Effector memory CD8-positive, alpha-beta T cell (primary cell): Measurements from ENCODE around the gene MACROD2.
A peak's percentile ranks its signal among the peaks of the same experiment; 100 is the strongest.

Experiments used
- ATAC-seq: fragments of 150-1000 bp; cut with Tn5 transposase; replicated peaks from 2 replicates; pipeline ENCODE4 v1.10.0; 2021; ENCODE audit warnings: mild to moderate bottlenecking, moderate library complexity
- DNase-seq, 3 experiments: peaks; one replicate each; pipeline ENCODE4 v3.0.0; 2021
- H3K27ac Mint-ChIP-seq, 2 donors: one replicate each; pipeline ENCODE4 v1.8.0; 2022; ENCODE audit warnings: mild to moderate bottlenecking in 2 of 2, mixed read lengths in 2 of 2, moderate library complexity in 2 of 2
- H3K27me3 Mint-ChIP-seq, 2 donors: one replicate each; pipeline ENCODE4 v1.8.0; 2022; ENCODE audit warnings: mixed read lengths in 2 of 2
- H3K36me3 Mint-ChIP-seq: one replicate; pipeline ENCODE4 v1.8.0; 2022; ENCODE audit warnings: mild to moderate bottlenecking, moderate library complexity, mixed read lengths; ENCODE audit not compliant: insufficient read depth
- H3K4me1 Mint-ChIP-seq, 2 donors: one replicate each; pipeline ENCODE4 v1.8.0; 2022; ENCODE audit warnings: low read depth in 2 of 2, mixed read lengths in 2 of 2
- H3K4me3 Mint-ChIP-seq, 2 donors: one replicate each; pipeline ENCODE4 v1.8.0; 2022; ENCODE audit warnings: mild to moderate bottlenecking in 2 of 2, mixed read lengths in 2 of 2, moderate library complexity in 2 of 2
- H3K9me3 Mint-ChIP-seq, 2 donors: one replicate each; pipeline ENCODE4 v1.8.0; 2022; ENCODE audit warnings: mixed read lengths in 2 of 2

MACROD2 gene

GRCh38 chr20:14947536-14947935 is 952.2 kb downstream of the MACROD2 start:
- no peaks in the 10 kb centered on the region for H3K4me1 Mint-ChIP-seq
- H3K36me3 Mint-ChIP-seq, result no peaks in the 10 kb centered on the region
- H3K27ac Mint-ChIP-seq, result no peak overlapping the region
- no peak for DNase-seq
- no peak overlapping the region for H3K4me3 Mint-ChIP-seq
- H3K9me3 Mint-ChIP-seq, result peaks cover 5 to 19% of the 10 kb centered on the region in 2 donors
- no peak for ATAC-seq
- H3K27me3 Mint-ChIP-seq, result no peaks in the 10 kb centered on the region

GRCh38 chr20:14947946-14948345 is 952.6 kb downstream of the MACROD2 start:
- DNase-seq (no peak), ATAC-seq (no peak)
- peaks cover 4 to 19% of the 10 kb centered on the region in 2 donors for H3K9me3 Mint-ChIP-seq
- H3K4me1 Mint-ChIP-seq, result no peaks in the 10 kb centered on the region
- H3K27ac Mint-ChIP-seq, result no peak overlapping the region
- no peak overlapping the region for H3K4me3 Mint-ChIP-seq
- H3K27me3 Mint-ChIP-seq, result no peaks in the 10 kb centered on the region
- no peaks in the 10 kb centered on the region for H3K36me3 Mint-ChIP-seq

DNA sequence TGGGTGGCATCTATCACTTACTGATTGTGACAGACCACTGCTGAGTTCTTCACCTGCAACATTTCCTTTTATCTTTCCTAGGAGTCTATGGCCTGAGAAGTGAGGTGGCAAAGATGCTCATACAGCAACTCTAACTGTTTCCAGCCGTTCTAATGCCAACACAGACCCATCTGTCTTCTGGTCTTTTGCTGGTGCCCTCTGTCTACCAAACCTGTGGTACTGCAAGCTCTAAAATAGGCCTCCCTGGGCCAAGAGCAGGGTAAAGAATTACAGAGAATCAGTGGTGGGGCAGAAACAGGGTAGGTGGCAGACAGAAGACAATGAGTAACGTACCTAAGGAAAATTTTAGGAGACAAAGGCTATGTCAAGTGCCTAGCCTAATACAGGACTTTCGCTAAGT is 953.1 kb downstream of the MACROD2 start:
- ATAC-seq (no peak), DNase-seq (no peak)
- Mint-ChIP-seq H3K27me3 (no peaks in the 10 kb centered on the region), H3K9me3 (peaks cover 4 to 19% of the 10 kb centered on the region in 2 donors), H3K27ac (no peak overlapping the region), H3K4me3 (no peak overlapping the region), H3K4me1 (no peaks in the 10 kb centered on the region), H3K36me3 (no peaks in the 10 kb centered on the region)

GRCh38 chr20:14950633-14951032 is 955.3 kb downstream of the MACROD2 start:
- H3K4me3 Mint-ChIP-seq, result no peak overlapping the region
- DNase-seq (no peak), ATAC-seq (no peak)
- H3K9me3 Mint-ChIP-seq, result peaks cover 6 to 12% of the 10 kb centered on the region in 2 donors
- H3K36me3 Mint-ChIP-seq, result no peaks in the 10 kb centered on the region
- H3K27me3 Mint-ChIP-seq, result no peaks in the 10 kb centered on the region
- no peak overlapping the region for H3K27ac Mint-ChIP-seq
- no peaks in the 10 kb centered on the region for H3K4me1 Mint-ChIP-seq

GRCh38 chr20:14951105-14951504 is 955.8 kb downstream of the MACROD2 start:
- Mint-ChIP-seq H3K36me3 (no peaks in the 10 kb centered on the region), H3K27ac (no peak overlapping the region), H3K27me3 (no peaks in the 10 kb centered on the region), H3K9me3 (peaks cover 6 to 12% of the 10 kb centered on the region in 2 donors), H3K4me1 (no peaks in the 10 kb centered on the region), H3K4me3 (no peak overlapping the region)
- no peak for ATAC-seq
- no peak for DNase-seq

GRCh38 chr20:14951707-14952418 is 956.5 kb downstream of the MACROD2 start:
- no peaks in the 10 kb centered on the region for H3K36me3 Mint-ChIP-seq
- no peak overlapping the region for H3K4me3 Mint-ChIP-seq
- no peaks in the 10 kb centered on the region for H3K27me3 Mint-ChIP-seq
- no peak for DNase-seq
- no peaks in the 10 kb centered on the region for H3K4me1 Mint-ChIP-seq
- no peak for ATAC-seq
- peaks cover 6 to 12% of the 10 kb centered on the region in 2 donors for H3K9me3 Mint-ChIP-seq
- no peak overlapping the region for H3K27ac Mint-ChIP-seq

- DNase-seq, result no peak
- Mint-ChIP-seq H3K9me3 (peaks cover 9 to 18% of the 10 kb centered on the region in 2 donors), H3K4me1 (no peaks in the 10 kb centered on the region)
Measured at GRCh38 chr20:14953736-14954135, 958.4 kb downstream of the MACROD2 start.

DNA sequence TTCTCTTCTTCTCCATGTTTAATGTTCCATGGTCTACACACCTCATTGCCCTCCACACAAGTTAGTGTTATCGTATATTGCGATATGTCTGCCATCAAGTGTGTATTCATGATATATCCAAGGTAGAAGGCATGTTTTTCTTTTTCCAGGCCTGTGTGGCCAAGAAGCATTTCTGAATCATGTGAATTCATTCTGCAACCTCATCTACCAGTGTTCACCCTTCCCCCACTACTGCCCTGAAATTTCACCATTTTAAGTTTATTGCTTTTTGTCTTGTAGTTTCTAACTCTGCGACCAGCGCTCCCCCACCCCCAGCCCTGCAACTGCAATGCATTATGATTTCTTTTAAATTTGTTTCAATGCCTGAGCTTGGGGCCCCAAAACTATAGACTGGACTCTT is 960.1 kb downstream of the MACROD2 start:
- no peak for ATAC-seq
- Mint-ChIP-seq H3K27me3 (no peaks in the 10 kb centered on the region), H3K27ac (no peak overlapping the region), H3K4me1 (no peaks in the 10 kb centered on the region), H3K36me3 (no peaks in the 10 kb centered on the region), H3K9me3 (peaks cover 12 to 24% of the 10 kb centered on the region in 2 donors), H3K4me3 (no peak overlapping the region)
- no peak for DNase-seq

More at GRCh38 chr20:14953736-14954135, 958.4 kb downstream of the MACROD2 start:
- H3K27ac Mint-ChIP-seq, result peak overlapping the region in 1 of 2 donors; percentile 38
- no peak overlapping the region for H3K4me3 Mint-ChIP-seq
- no peak for ATAC-seq
- H3K36me3 Mint-ChIP-seq, result no peaks in the 10 kb centered on the region
- H3K27me3 Mint-ChIP-seq, result no peaks in the 10 kb centered on the region

DNA sequence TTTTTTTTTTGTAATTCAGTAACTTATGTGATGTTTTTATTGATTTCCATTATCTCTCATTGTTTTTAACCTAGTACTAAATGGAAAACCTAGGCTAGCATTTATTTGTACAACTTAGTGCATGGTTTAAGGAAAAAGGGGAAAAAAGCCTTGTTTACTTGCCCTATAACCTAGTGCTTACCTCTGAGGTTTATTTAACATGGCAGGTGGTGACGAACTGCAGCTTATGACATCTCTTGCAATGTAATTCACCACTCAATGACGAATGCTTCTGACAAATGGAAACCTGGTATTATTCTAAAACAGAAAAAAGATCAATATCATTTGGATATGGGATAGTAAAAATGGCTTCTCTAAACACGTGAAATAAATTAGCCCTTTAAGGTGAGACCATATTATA is 960.7 kb downstream of the MACROD2 start:
- Mint-ChIP-seq H3K27me3 (no peaks in the 10 kb centered on the region), H3K27ac (no peak overlapping the region), H3K4me3 (no peak overlapping the region), H3K4me1 (no peaks in the 10 kb centered on the region), H3K9me3 (peaks cover 10 to 17% of the 10 kb centered on the region in 2 donors), H3K36me3 (no peaks in the 10 kb centered on the region)
- ATAC-seq (no peak), DNase-seq (no peak)

DNA sequence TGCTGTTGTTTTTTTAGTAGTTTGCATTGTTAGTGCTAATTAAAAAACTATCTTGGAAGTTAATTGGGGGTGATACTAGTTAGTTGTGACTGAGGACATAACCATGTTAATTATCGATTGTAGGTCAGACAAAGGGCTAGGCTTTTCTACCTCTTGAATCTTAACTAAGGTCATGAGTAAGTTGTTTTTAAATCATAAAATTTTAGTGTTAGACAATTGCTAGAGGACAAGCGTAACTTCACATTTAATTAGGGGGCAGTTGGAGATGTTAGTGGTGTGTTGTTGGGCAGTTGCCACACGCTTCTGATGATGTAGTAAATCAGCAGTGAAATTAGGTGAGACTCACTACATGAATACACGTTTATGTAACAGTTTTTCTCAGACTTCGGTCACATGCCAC is 961.2 kb downstream of the MACROD2 start:
- H3K27me3 Mint-ChIP-seq, result no peaks in the 10 kb centered on the region
- H3K4me1 Mint-ChIP-seq, result no peaks in the 10 kb centered on the region
- H3K9me3 Mint-ChIP-seq, result peaks cover 10 to 14% of the 10 kb centered on the region in 2 donors
- no peaks in the 10 kb centered on the region for H3K36me3 Mint-ChIP-seq
- H3K27ac Mint-ChIP-seq, result no peak overlapping the region
- ATAC-seq (no peak), DNase-seq (no peak)
- H3K4me3 Mint-ChIP-seq, result no peak overlapping the region

DNA sequence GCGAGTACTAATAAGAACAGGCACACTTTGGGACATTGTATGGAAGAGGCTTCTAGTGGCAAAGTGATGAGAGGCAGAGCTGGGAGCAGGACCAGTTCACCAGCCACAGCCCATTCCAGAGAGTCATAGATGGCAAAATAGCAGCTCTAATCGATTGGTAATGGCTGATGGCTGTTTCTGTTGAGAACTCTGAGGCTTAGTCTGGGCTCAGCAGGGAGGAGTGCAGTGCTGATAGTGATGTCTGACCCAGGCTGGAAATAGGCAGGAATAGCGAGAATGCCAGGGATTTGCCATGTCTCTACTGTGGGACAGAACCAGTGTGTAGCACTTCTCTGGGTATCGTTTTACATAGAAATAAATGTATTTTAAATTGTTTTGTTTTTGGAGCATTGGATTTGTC is 962.1 kb downstream of the MACROD2 start:
- Mint-ChIP-seq H3K4me3 (no peak overlapping the region), H3K9me3 (peaks cover 13 to 14% of the 10 kb centered on the region in 2 donors), H3K27me3 (no peaks in the 10 kb centered on the region), H3K27ac (no peak overlapping the region), H3K4me1 (no peaks in the 10 kb centered on the region), H3K36me3 (no peaks in the 10 kb centered on the region)
- no peak for ATAC-seq
- DNase-seq, result no peak

- peaks cover 13 to 14% of the 10 kb centered on the region in 2 donors for H3K9me3 Mint-ChIP-seq
- no peaks in the 10 kb centered on the region for H3K27me3 Mint-ChIP-seq
- H3K36me3 Mint-ChIP-seq, result no peaks in the 10 kb centered on the region
- H3K27ac Mint-ChIP-seq, result no peak overlapping the region
- DNase-seq (no peak), ATAC-seq (no peak)
- H3K4me1 Mint-ChIP-seq, result no peaks in the 10 kb centered on the region
- no peak overlapping the region for H3K4me3 Mint-ChIP-seq
Measured at GRCh38 chr20:14958626-14959025, 963.3 kb downstream of the MACROD2 start.

DNA sequence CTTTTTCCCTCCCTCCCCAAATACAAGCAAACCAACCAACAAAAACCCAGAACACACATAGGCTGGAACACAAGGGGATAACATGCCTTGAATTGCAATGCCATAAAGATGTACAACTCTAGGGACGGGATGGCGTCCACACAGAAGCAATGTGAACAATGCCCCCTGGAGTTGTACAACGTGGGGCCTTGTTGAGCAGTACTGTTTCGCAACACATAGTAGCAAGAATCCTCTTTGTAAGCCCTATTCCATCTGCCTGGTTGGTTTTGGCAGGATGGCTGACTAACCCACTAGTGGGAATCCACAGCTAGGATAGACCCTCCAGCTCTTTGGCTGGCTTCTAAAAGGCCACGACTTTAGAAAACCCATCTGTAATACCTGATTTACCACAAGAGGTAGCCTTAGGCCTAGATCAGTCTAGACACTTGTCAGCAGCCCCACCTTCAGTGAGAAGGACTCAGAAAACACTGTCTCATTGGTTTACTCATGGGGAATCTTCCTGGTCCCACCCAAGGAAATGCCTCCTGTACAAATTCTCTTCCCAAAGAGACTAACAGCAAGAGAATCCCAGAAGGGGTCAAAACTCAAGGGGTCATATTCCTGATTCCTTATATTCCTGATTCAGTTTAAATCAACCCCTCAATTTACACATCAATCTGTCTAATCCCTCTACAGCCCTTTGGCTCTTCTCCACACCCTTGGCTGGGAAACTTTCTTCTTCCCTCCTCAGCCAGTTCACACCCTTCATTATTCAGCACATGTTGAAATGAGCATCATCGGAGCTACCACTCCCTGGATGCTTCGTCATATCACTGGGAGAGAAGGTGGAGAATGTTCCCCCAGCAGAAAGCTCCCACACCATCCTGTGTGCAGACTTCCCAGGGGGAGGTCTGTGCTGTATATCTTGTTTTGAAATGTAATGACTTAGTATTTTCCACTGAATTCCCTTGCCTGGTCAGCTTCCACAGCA is 964.5 kb downstream of the MACROD2 start:
- Mint-ChIP-seq H3K27me3 (no peaks in the 10 kb centered on the region), H3K4me1 (no peaks in the 10 kb centered on the region), H3K36me3 (no peaks in the 10 kb centered on the region), H3K4me3 (no peak overlapping the region), H3K9me3 (peaks cover 13 to 14% of the 10 kb centered on the region in 2 donors), H3K27ac (no peak overlapping the region)
- ATAC-seq (no peak), DNase-seq (no peak)

GRCh38 chr20:14960831-14961230 is 965.5 kb downstream of the MACROD2 start:
- no peak overlapping the region for H3K27ac Mint-ChIP-seq
- H3K27me3 Mint-ChIP-seq, result no peaks in the 10 kb centered on the region
- no peaks in the 10 kb centered on the region for H3K36me3 Mint-ChIP-seq
- H3K4me3 Mint-ChIP-seq, result no peak overlapping the region
- ATAC-seq (no peak), DNase-seq (no peak)
- H3K4me1 Mint-ChIP-seq, result no peaks in the 10 kb centered on the region
- peaks cover 9 to 14% of the 10 kb centered on the region in 2 donors for H3K9me3 Mint-ChIP-seq
